CD14-positive monocyte (primary cell): ENCODE results near the gene VPS39. TPM values are rescaled to one million over a fixed set of nuclear protein-coding genes. Genes with fewer than 3 reads are reported as not detected.

Experiments
- DNase-seq, 3 donors: peaks; one replicate each; pipeline ENCODE4 v3.0.0-alpha.2; 2011 to 2022
- H2AFZ ChIP-seq: 2 replicates; pipeline ENCODE4 v1.6.0; 2012; ENCODE audit warnings: mild to moderate bottlenecking, low read depth, low read length, inconsistent platforms; ENCODE audit not compliant: insufficient read depth, poor library complexity, severe bottlenecking
- H3K27ac ChIP-seq, 2 donors: 1 replicate in 1 of 2; 2 replicates in 1 of 2; pipeline ENCODE4 v1.5.1; 2012 to 2013; ENCODE audit warnings: low read length in 2 of 2, control low read depth in 1 of 2, inconsistent platforms in 1 of 2, low read depth in 1 of 2, mild to moderate bottlenecking in 1 of 2
- H3K27me3 ChIP-seq, 2 donors: one replicate each; pipeline versions ENCODE4 v1.6.0 to v1.6.1; 2011 to 2013; ENCODE audit warnings: low read length in 2 of 2; ENCODE audit not compliant: control insufficient read depth in 2 of 2, insufficient read depth in 2 of 2
- H3K36me3 ChIP-seq, 2 donors: replicated peaks in 1 of 2; 1 replicate in 1 of 2; 2 replicates in 1 of 2; pipeline versions ENCODE4 v1.5.1 to v1.6.1; 2012 to 2013; ENCODE audit warnings: low read length in 2 of 2, control low read depth in 1 of 2, inconsistent platforms in 1 of 2, mild to moderate bottlenecking in 1 of 2; ENCODE audit not compliant: insufficient read depth in 2 of 2, control insufficient read depth in 1 of 2
- H3K4me1 ChIP-seq, 2 donors: 1 replicate in 1 of 2; 2 replicates in 1 of 2; pipeline versions ENCODE4 v1.5.1 to v1.6.1; 2012 to 2013; ENCODE audit warnings: low read length in 2 of 2, control low read depth in 1 of 2, inconsistent platforms in 1 of 2, mild to moderate bottlenecking in 1 of 2, moderate library complexity in 1 of 2; ENCODE audit not compliant: insufficient read depth in 2 of 2, control insufficient read depth in 1 of 2
- H3K4me2 ChIP-seq: replicated peaks from 2 replicates; pipeline ENCODE3; 2012; ENCODE audit warnings: low read length, moderate library complexity, mild to moderate bottlenecking; ENCODE audit not compliant: poor library complexity, severe bottlenecking; ENCODE audit errors: extremely low read depth
- H3K4me3 ChIP-seq, 3 experiments: fragments of 200-600 bp in 1 of 3; sonication (generic) in 1 of 3; replicated peaks in 1 of 3; 1 replicate in 2 of 3; 2 replicates in 1 of 3; pipeline ENCODE4 v1.5.1; 2011 to 2013; ENCODE audit warnings: low read length in 3 of 3, mild to moderate bottlenecking in 3 of 3, control low read depth in 2 of 3, low read depth in 2 of 3, inconsistent platforms in 1 of 3, moderate library complexity in 1 of 3
- H3K79me2 ChIP-seq: 2 replicates; pipeline ENCODE4 v1.6.0; 2012; ENCODE audit warnings: mild to moderate bottlenecking, control low read depth, inconsistent platforms, low read length, moderate library complexity; ENCODE audit not compliant: insufficient read depth
- H3K9ac ChIP-seq: 2 replicates; pipeline ENCODE4 v1.6.0; 2017; ENCODE audit warnings: low read length, mild to moderate bottlenecking; ENCODE audit not compliant: insufficient read depth, poor library complexity, severe bottlenecking
- H3K9me3 ChIP-seq, 2 donors: replicated peaks in 1 of 2; 1 replicate in 1 of 2; 2 replicates in 1 of 2; pipeline versions ENCODE4 v1.5.1 to v1.6.1; 2012 to 2013; ENCODE audit warnings: low read length in 2 of 2, control low read depth in 1 of 2; ENCODE audit not compliant: control insufficient read depth in 1 of 2, insufficient read depth in 1 of 2
- H4K20me1 ChIP-seq: 2 replicates; pipeline ENCODE4 v1.6.0; 2012; ENCODE audit warnings: mild to moderate bottlenecking, low read length, control low read depth, moderate library complexity; ENCODE audit not compliant: insufficient read depth
- H3K27ac Mint-ChIP-seq, 7 donors: one replicate each; pipeline ENCODE4 v1.8.0; 2020; ENCODE audit warnings: mild to moderate bottlenecking in 7 of 7, mixed read lengths in 7 of 7, moderate library complexity in 6 of 7, inconsistent platforms in 2 of 7
- H3K27me3 Mint-ChIP-seq, 3 donors: one replicate each; pipeline ENCODE4 v1.8.0; 2021 to 2022; ENCODE audit warnings: low read depth in 3 of 3, mild to moderate bottlenecking in 3 of 3, mixed read lengths in 3 of 3, moderate library complexity in 3 of 3, inconsistent platforms in 1 of 3
- H3K36me3 Mint-ChIP-seq, 2 donors: one replicate each; pipeline ENCODE4 v1.8.0; 2020; ENCODE audit warnings: mixed read lengths in 2 of 2, inconsistent platforms in 1 of 2, mild to moderate bottlenecking in 1 of 2
- H3K4me1 Mint-ChIP-seq: one replicate; pipeline ENCODE4 v1.8.0; 2020; ENCODE audit warnings: mild to moderate bottlenecking, mixed read lengths
- H3K4me3 Mint-ChIP-seq, 2 donors: one replicate each; pipeline ENCODE4 v1.8.0; 2020; ENCODE audit warnings: mild to moderate bottlenecking in 2 of 2, mixed read lengths in 2 of 2, moderate library complexity in 1 of 2
- H3K9me3 Mint-ChIP-seq, 7 donors: one replicate each; pipeline ENCODE4 v1.8.0; 2020 to 2022; ENCODE audit warnings: mixed read lengths in 7 of 7, mild to moderate bottlenecking in 6 of 7, moderate library complexity in 6 of 7, inconsistent platforms in 2 of 7
- WGBS: methylation state at CpG from one replicate; pipeline ENCODE4 v1.1.5; 2013; ENCODE audit warnings: missing lambda C conversion rate; ENCODE audit not compliant: insufficient coverage; 5-methylcytosine and 5-hydroxymethylcytosine counted together
- intact Hi-C, 2 donors: fragments of 100-400 bp; cut with micrococcal nuclease; formaldehyde crosslinking; loops; one replicate each; pipeline versions ENCODE4 v1.15.0 to v1.15.1; 2023
- polyA plus RNA-seq, 3 donors: library from polyadenylated mRNA; depleted of rRNA in 1 of 3; unstranded in 2 of 3; stranded (reverse) in 1 of 3; fragments of 300-500 nt in 2 of 3; fragments of >200 nt in 1 of 3; fragmentation: Illumina TruSeq in 2 of 3; gene quantifications; 1 replicate in 2 of 3; 2 replicates in 1 of 3; pipeline ENCODE4 v1.2.3, GENCODE V29; 2012 to 2021
- TF ChIP-seq, protein P1 (sequence below): fragments of 200-600 bp; IDR thresholded peaks from one replicate; pipeline ENCODE4 v1.8.0; 2022; ENCODE audit warnings: antibody characterized with exemption, mild to moderate bottlenecking

VPS39 gene
- polyA plus RNA-seq, 3 donors: 16.8 to 102 (median 25.8) TPM

DNA sequence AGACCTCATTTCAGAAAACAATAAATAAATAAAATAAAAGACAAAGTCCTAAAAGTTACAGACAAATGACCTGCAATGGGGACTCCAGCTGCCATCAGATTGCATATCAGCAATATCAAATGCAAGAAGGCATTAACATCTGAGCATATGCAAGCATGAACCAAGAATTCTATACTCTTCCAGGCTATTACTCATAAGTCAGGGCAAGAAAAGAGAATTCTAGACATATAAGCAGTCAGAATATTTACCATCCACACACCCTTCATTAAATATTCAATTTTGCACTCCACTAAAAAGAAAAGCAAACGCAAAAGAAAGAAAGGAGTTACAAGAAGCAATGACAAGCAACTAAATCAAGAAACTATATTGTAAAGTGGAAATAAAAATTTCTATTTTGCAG is 72.8 kb downstream of the VPS39 start:
- Histone ChIP-seq H4K20me1 (no peaks in the 10 kb centered on the region), H3K4me2 (no peak overlapping the region), H3K4me1 (no peaks in the 10 kb centered on the region), H3K9ac (no peak overlapping the region), H3K36me3 (no peaks in the 10 kb centered on the region), H3K27me3 (no peaks in the 10 kb centered on the region), H2AFZ (no peak overlapping the region), H3K9me3 (no peaks in the 10 kb centered on the region), H3K4me3 (no peak overlapping the region), H3K79me2 (no peaks in the 10 kb centered on the region), H3K27ac (no peak overlapping the region)
- H3K36me3 Mint-ChIP-seq: no peaks in the 10 kb centered on the region
- no peak overlapping the region for H3K4me3 Mint-ChIP-seq
- TF ChIP-seq, protein P1, sequence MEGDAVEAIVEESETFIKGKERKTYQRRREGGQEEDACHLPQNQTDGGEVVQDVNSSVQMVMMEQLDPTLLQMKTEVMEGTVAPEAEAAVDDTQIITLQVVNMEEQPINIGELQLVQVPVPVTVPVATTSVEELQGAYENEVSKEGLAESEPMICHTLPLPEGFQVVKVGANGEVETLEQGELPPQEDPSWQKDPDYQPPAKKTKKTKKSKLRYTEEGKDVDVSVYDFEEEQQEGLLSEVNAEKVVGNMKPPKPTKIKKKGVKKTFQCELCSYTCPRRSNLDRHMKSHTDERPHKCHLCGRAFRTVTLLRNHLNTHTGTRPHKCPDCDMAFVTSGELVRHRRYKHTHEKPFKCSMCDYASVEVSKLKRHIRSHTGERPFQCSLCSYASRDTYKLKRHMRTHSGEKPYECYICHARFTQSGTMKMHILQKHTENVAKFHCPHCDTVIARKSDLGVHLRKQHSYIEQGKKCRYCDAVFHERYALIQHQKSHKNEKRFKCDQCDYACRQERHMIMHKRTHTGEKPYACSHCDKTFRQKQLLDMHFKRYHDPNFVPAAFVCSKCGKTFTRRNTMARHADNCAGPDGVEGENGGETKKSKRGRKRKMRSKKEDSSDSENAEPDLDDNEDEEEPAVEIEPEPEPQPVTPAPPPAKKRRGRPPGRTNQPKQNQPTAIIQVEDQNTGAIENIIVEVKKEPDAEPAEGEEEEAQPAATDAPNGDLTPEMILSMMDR: no peak
- no peaks in the 10 kb centered on the region for H3K27me3 Mint-ChIP-seq
- intact Hi-C loops: loop anchor here (2.0 to 5.0 kb wide), 2 partner anchors 69 to 148 kb away; no protein-coding TSS in a partner anchor
- H3K9me3 Mint-ChIP-seq: no peaks in the 10 kb centered on the region
- H3K27ac Mint-ChIP-seq: no peak overlapping the region
- peaks cover 5% of the 10 kb centered on the region for H3K4me1 Mint-ChIP-seq
- no peak for DNase-seq
- no CpG with 5 or more reads among the region's 1 CpG for WGBS

DNA sequence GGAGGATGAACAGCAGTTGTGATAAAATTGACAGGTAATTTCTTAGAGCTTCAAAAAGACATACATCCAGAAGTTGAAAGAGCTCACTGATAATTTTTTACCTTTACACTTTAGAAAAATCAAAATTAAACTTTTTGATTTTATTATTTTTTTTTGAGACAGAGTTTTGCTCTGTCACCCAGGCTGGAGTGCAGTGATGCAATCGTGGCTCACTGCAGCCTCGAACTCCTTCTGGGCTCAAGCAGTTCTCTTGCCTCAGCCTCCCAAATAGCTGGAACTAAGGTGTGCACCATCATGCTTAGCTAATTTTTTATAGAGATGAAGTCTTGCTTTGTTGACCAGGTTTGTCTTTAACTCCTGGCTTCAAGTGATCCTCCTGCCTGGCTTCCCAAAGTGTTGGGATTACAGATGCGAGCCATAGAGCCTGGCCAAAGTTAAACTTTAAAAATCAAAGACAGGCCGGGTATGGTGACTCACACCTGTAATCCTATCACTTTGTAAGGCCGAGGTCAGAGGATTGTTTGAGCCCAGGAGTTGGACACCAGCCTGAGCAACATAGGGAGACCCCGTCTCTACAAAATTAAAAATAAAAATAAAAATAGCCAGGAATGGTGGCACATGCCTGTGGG is 73.4 kb downstream of the VPS39 start:
- Histone ChIP-seq H3K27me3 (no peaks in the 10 kb centered on the region), H2AFZ (no peak overlapping the region), H3K4me2 (no peak overlapping the region), H3K9ac (no peak overlapping the region), H3K9me3 (no peaks in the 10 kb centered on the region), H4K20me1 (no peaks in the 10 kb centered on the region), H3K4me1 (no peaks in the 10 kb centered on the region), H3K4me3 (no peak overlapping the region), H3K27ac (no peak overlapping the region), H3K79me2 (no peaks in the 10 kb centered on the region), H3K36me3 (no peaks in the 10 kb centered on the region)
- TF ChIP-seq, protein P1: no peak
- no peak for DNase-seq
- Mint-ChIP-seq H3K27ac (no peak overlapping the region), H3K9me3 (no peaks in the 10 kb centered on the region), H3K27me3 (peaks cover 0 to 1% (median 0%) of the 10 kb centered on the region in 3 donors), H3K4me3 (no peak overlapping the region), H3K36me3 (no peaks in the 10 kb centered on the region), H3K4me1 (peaks cover 5% of the 10 kb centered on the region)
- intact Hi-C loops: loop anchor here (2.0 to 5.0 kb wide), 2 partner anchors 68 to 147 kb away; no protein-coding TSS in a partner anchor
- no CpG with 5 or more reads among the region's 6 CpGs for WGBS
